Measurements from ENCODE around the gene C17orf114.
A peak's percentile ranks its signal among the peaks of the same experiment; 100 is the strongest.
"Not testable (repeated sequence)": the region's sequence is repeated elsewhere in the genome, so short reads cannot be mapped to it uniquely, and the experiment has no call there.

C17orf114 gene

DNA sequence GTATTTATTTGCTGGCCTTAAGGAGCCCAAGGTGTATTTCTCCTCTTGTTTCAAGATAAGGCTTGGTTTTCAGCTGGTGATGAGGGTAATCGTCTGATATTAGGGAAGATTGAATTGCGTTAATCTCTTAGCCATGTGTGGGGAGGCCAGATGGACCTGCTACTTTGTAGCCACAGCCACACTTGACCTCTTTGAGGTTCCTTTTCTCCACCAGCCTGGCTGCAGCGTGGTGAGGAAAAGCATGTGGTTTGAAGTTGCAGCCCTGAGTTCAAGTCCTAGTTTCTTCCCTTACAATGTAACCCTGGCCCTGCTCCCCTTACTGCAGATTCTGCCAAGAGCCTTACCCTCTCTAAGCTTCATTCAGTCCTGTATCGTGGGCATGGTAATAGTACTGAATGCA is 34.1 kb upstream of the C17orf114 start:
- Mint-ChIP-seq H3K27me3 (no peaks in the 10 kb centered on the region), H3K27ac (no peak overlapping the region), H3K4me3 (no peak overlapping the region), H3K36me3 (ENCODE audit: low read depth) (peaks cover 62% of the 10 kb centered on the region), H3K4me1 (ENCODE audit: low read depth) (peaks cover 69% of the 10 kb centered on the region), H3K9me3 (no peaks in the 10 kb centered on the region)
- intact Hi-C loops (cut with micrococcal nuclease): no loop called here

DNA sequence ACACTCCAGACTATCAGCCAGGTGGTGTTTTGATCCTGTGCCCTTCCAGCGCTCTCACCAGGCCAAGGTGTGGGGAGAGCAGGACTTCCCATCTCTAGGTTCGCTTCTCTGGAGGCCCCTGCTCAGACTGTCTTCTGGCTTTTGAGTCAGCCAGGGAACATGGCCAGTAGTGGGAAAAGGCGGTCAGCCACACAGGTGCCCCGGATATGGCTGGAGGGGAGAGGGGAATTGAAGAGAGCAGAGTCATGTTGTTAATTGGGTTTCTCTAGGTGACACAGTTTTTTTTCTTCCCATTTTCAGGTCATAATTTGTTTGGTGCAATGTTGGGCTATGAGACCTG is 32.5 kb upstream of the C17orf114 start:
- intact Hi-C loops (cut with micrococcal nuclease): loop anchor here (5.0 kb wide), 1 partner anchor 43 kb away; no protein-coding TSS in a partner anchor
- no peak overlapping the region for H3K27ac Mint-ChIP-seq
- no peaks in the 10 kb centered on the region for H3K9me3 Mint-ChIP-seq
- peaks cover 53% of the 10 kb centered on the region for H3K4me1 Mint-ChIP-seq (ENCODE audit: low read depth)
- peaks cover 47% of the 10 kb centered on the region for H3K36me3 Mint-ChIP-seq (ENCODE audit: low read depth)
- H3K4me3 Mint-ChIP-seq: peak overlapping the region; percentile 88
- H3K27me3 Mint-ChIP-seq: no peaks in the 10 kb centered on the region

DNA sequence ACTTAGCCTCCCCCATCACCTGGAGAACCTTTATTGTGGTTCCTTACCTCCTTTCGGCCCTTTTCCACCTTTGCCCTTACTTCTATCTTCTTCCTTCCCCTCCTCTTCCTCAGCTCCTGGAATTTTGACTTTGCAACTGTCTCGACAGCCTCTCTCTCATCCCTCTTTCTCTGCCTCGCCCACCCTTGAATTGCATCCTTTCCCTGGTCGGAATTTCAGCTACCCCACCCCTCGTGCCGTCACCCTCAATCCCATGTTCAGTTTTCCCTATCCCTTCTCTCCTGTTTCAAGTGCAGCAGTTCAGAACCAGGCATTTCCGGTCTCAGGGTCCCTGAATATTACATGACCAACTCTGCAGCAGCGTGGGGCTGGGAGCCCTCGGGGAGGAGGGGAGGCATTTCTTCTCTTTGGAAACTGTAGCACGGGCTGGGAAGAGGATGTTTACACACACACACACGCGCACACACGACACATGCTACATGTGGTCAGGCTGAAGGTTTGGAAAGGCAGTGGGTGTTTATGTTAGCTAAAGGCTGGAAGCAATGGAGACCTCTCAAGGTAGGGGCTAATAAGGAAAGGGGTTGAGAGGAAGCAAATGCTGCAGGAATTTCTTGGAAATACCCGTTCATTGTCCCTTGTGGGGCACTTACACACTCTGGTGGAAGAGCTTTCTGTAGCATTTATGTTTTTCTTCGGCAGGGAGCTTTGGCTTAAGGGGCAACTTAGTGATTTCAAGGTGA is 32.0 kb upstream of the C17orf114 start:
- intact Hi-C loops (cut with micrococcal nuclease): loop anchor here (5.0 kb wide), 1 partner anchor 43 kb away; no protein-coding TSS in a partner anchor
- peak overlapping the region; percentile 78 for H3K27ac Mint-ChIP-seq
- peak overlapping the region; percentile 88 for H3K4me3 Mint-ChIP-seq
- H3K4me1 Mint-ChIP-seq (ENCODE audit: low read depth): peaks cover 48% of the 10 kb centered on the region
- peaks cover 3% of the 10 kb centered on the region for H3K27me3 Mint-ChIP-seq
- no peaks in the 10 kb centered on the region for H3K9me3 Mint-ChIP-seq
- H3K36me3 Mint-ChIP-seq (ENCODE audit: low read depth): peaks cover 42% of the 10 kb centered on the region

DNA sequence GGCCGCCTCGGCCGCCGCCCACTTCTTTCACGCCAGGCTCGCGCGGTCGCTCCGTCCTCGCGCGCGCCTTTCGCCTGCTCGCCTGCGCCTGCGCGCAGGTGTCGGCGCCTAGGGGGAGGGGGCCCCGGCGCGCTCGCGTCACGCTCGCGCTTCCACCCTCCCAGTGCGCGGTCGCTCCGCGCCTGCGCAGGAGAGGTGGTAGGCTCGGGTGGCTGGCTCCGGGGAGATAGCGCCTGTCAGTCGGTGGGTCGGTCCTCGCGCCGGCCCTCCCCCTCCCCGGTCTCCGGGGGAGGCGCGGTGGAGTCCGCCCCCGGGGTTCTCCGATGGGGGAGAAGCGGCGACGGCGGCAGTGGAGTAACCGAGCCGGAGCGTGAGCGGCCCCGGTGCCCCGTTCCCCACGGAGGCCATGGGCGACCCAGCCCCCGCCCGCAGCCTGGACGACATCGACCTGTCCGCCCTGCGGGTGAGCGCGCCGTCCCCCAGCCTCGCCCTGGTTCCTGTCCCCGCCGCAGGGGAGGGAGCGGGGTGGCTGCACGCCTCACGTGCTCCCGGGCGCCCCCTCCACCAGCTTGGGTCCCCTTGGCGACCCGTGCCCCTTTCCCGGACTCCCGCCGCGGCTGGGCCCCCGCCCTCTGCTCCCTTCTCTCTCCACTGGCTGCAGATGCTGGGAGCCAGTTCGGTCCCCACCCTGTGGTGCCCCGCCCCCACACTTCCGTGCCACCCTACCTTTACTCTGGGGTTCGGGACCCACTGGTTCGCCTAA is 31.2 kb upstream of the C17orf114 start, which contains the start of gene MINK1:
Gene MINK1 (plus strand): TSS at position 163 of the 763 bp plus-strand sequence. CDS start 244 bp downstream, at position 407.
- Mint-ChIP-seq H3K27ac (peak within 1 kb of the TSS; percentile 87), H3K36me3 (ENCODE audit: low read depth) (peaks cover 35% of the 10 kb centered on the region), H3K9me3 (no peaks in the 10 kb centered on the region), H3K27me3 (peaks cover 3% of the 10 kb centered on the region), H3K4me1 (ENCODE audit: low read depth) (peaks cover 45% of the 10 kb centered on the region), H3K4me3 (peak within 1 kb of the TSS; percentile 88)
- intact Hi-C loops (cut with micrococcal nuclease): loop anchor here (5.0 kb wide), 1 partner anchor 44 kb away; no protein-coding TSS in a partner anchor

DNA sequence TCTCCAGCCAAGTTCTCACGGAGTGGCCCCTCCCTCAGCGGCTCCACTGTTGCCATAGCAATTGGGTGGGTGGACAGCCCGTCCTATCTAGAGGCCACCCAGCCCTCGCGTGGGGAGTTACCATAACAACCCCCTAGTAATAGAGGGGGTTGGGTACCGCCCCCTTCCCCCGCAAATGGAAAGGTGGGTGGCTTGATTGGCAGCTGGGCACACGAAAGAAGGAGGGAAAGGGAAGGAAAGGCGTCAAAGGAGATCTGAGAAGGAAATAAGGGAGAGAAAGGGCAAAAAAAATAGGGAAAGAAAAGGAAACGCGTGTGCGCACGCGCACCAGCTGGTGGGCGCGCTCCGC is 30.7 kb upstream of the C17orf114 start:
- H3K27ac Mint-ChIP-seq: peak overlapping the region; percentile 87
- not testable (repeated sequence) for H3K9me3 Mint-ChIP-seq, H3K27me3 Mint-ChIP-seq
- H3K4me3 Mint-ChIP-seq: peak overlapping the region; percentile 88
- H3K36me3 Mint-ChIP-seq (ENCODE audit: low read depth): peaks cover 29% of the 10 kb centered on the region
- peaks cover 39% of the 10 kb centered on the region for H3K4me1 Mint-ChIP-seq (ENCODE audit: low read depth)
- intact Hi-C loops (cut with micrococcal nuclease): loop anchor here (5.0 kb wide), 1 partner anchor 44 kb away; no protein-coding TSS in a partner anchor

DNA sequence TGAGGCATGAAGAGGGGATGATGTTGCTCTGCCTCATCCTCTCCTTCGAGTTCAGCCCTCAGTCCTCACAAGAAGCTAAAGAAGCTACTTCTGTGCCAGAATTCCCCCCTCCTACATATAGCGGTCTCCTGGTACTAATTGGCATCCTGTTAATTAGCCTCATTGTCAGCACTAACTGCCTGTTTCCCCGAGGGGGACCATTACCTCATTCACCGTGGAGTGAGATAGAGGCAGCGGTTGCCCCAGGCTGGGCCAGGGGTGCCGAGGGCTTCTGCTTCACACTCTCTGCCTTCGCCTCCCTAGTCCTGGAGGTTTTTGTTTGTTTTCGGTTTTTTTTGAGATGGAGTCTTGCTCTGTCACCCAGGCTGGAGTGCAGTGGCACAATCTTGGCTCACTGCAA is 25.3 kb upstream of the C17orf114 start:
- H3K36me3 Mint-ChIP-seq (ENCODE audit: low read depth): peaks cover 14% of the 10 kb centered on the region
- H3K4me1 Mint-ChIP-seq (ENCODE audit: low read depth): no peaks in the 10 kb centered on the region
- H3K9me3 Mint-ChIP-seq: no peaks in the 10 kb centered on the region
- intact Hi-C loops (cut with micrococcal nuclease): no loop called here
- H3K4me3 Mint-ChIP-seq: no peak overlapping the region
- H3K27me3 Mint-ChIP-seq: peaks cover 16% of the 10 kb centered on the region
- H3K27ac Mint-ChIP-seq: no peak overlapping the region

DNA sequence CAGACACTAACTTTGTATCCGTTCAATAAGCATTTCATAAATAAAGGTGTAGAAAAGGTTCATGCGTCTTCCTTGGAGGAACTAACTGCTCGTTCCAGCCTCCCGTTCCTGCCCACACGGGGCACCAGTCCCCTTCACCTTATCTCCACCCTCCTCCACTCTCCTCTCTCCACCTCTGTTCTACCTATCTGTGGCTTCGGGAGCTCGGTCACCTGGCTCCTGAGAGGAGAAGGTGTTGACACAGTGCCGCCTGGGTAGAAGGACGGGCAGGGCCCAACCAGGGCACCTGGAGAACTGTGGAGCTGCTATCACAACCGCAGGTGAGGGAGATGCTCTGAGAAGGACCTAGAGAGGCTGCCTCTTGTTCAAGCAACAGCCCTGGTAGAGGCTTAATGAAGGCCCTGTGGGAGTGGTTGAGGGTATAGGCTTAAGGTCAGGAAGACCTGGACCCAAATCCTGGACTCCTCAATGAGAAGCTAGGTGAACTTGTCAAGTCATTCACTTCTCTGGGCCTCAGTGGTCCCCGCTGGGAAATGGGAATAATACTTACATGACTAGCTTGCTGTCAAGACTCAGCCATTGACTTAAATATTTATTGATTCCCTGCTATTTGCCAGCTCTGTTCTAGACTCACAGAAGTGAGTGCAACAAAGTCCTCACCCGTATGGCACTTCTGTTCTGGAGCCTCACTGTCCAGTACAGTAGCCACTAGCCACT is 21.4 kb upstream of the C17orf114 start:
- Mint-ChIP-seq H3K36me3 (ENCODE audit: low read depth) (peaks cover 51% of the 10 kb centered on the region), H3K4me3 (no peak overlapping the region), H3K4me1 (ENCODE audit: low read depth) (no peaks in the 10 kb centered on the region), H3K27ac (no peak overlapping the region), H3K9me3 (no peaks in the 10 kb centered on the region), H3K27me3 (peaks cover 13% of the 10 kb centered on the region)
- intact Hi-C loops (cut with micrococcal nuclease): no loop called here

DNA sequence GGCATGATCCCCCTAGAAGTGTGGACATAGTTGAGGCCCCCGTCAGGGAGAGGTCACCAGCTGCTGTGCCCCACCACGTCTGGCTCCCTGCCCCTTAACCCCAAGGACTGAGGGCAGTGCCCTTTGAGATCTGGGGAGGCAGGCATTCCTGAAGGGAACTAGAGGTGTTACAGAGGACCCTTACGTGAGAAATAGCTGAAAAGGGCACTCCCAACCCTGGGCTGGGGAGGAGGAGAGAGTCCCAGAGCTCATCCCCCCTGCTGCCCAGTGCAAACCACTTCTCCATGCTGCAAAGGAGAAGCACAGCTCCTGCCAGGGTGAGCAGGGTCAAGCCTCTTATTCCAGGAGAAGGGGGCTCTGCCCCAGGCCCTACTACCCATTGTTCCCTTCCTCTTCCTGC is 20.7 kb upstream of the C17orf114 start:
- intact Hi-C loops (cut with micrococcal nuclease): no loop called here
- no peaks in the 10 kb centered on the region for H3K4me1 Mint-ChIP-seq (ENCODE audit: low read depth)
- no peak overlapping the region for H3K27ac Mint-ChIP-seq
- H3K36me3 Mint-ChIP-seq (ENCODE audit: low read depth): peaks cover 58% of the 10 kb centered on the region
- H3K4me3 Mint-ChIP-seq: no peak overlapping the region
- peaks cover 12% of the 10 kb centered on the region for H3K27me3 Mint-ChIP-seq
- no peaks in the 10 kb centered on the region for H3K9me3 Mint-ChIP-seq

DNA sequence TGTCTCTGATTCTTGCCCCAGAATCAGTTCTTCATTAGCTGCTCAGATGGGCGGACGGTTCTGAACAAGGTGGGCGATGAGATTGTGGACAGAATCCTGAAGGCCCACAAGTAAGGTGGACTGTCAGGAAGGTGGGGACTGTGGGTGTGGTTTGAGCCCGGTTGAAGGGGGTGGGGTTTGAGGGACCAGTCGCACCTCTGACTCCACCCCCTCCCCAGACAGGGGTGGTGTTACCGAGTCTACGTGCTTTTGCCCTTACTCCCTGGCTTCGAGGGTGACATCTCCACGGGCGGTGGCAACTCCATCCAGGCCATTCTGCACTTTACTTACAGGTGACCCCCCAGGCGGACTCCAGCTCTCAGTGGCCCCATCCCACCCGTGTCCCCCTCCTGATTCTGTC is 16.1 kb upstream of the C17orf114 start:
- Mint-ChIP-seq H3K9me3 (no peaks in the 10 kb centered on the region), H3K4me1 (ENCODE audit: low read depth) (no peaks in the 10 kb centered on the region), H3K4me3 (no peak overlapping the region), H3K27me3 (peaks cover 1% of the 10 kb centered on the region), H3K27ac (no peak overlapping the region), H3K36me3 (ENCODE audit: low read depth) (peaks cover 94% of the 10 kb centered on the region)
- intact Hi-C loops (cut with micrococcal nuclease): no loop called here

DNA sequence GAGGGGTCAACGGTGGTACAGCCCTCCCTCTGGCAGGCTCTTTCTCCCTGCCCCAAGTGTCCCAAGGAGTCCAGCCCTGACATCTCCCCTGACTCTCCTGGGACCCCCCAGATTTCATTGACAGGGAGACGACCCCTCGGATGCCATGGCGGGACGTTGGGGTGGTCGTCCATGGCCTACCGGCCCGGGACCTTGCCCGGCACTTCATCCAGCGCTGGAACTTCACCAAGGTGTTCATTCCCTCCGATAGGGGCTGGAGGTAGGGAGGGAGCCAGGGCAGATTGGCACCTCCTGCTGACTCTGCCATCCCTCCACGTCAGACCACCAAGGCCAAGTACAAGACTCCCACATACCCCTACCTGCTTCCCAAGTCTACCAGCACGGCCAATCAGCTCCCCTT is 14.7 kb upstream of the C17orf114 start:
- Mint-ChIP-seq H3K36me3 (ENCODE audit: low read depth) (peaks cover 87% of the 10 kb centered on the region), H3K27me3 (peaks cover 1% of the 10 kb centered on the region), H3K4me1 (ENCODE audit: low read depth) (peaks cover 4% of the 10 kb centered on the region), H3K9me3 (no peaks in the 10 kb centered on the region), H3K27ac (no peak overlapping the region), H3K4me3 (no peak overlapping the region)
- intact Hi-C loops (cut with micrococcal nuclease): no loop called here

DNA sequence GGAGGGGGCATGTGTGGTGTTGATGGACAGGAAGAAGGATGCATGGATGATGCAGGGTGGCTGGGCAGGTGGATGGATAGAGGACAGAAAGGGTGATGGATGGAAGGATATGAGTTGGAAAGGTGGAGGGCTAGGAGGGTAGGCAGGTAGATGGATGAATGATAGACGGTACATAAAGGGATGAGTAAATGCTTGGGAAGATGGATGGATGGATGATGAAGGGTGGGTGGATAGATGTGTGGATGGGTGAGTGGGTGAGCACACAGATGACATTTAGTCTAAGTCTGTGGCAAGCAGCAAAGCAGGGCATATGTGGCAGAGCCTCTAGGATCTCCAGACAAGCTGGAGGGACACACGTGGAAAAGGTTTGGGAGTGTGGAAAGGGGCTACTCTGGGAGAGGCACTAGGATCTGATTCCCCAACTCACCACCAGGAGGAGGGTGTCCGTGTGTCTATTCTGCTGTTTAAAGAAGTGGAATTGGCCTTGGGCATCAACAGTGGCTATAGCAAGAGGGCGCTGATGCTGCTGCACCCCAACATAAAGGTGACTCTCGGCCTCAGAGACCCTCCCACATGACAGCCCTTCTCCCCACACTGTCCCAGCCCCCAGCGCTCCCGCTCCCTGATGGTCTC is 13.0 kb upstream of the C17orf114 start:
- Mint-ChIP-seq H3K27me3 (peaks cover 1% of the 10 kb centered on the region), H3K36me3 (ENCODE audit: low read depth) (peaks cover 87% of the 10 kb centered on the region), H3K4me1 (ENCODE audit: low read depth) (peaks cover 12% of the 10 kb centered on the region), H3K4me3 (no peak overlapping the region), H3K27ac (no peak overlapping the region), H3K9me3 (no peaks in the 10 kb centered on the region)
- intact Hi-C loops (cut with micrococcal nuclease): no loop called here

DNA sequence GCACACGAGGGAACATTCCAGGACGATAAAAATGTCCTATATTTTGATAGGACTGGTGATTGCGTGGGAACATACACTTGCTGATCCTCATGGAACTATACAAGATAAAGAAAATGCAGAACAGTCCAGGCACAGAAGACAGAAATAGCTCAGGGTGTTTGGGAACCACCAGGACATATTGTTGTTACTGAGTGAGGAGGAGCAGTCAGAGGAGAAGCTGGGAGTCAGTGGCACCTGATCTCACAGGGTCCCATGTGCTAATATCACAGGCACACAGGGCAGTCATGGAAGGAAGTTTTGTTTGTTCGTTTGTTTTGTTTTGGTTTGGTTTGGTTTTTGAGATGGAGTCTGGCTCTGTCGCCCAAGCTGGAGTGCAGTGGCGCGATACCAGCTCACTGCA is 10.6 kb upstream of the C17orf114 start:
- Mint-ChIP-seq H3K36me3 (ENCODE audit: low read depth) (peaks cover 88% of the 10 kb centered on the region), H3K27me3 (peaks cover 11% of the 10 kb centered on the region), H3K9me3 (no peaks in the 10 kb centered on the region), H3K27ac (no peak overlapping the region), H3K4me3 (no peak overlapping the region), H3K4me1 (ENCODE audit: low read depth) (peaks cover 36% of the 10 kb centered on the region)
- intact Hi-C loops (cut with micrococcal nuclease): no loop called here

DNA sequence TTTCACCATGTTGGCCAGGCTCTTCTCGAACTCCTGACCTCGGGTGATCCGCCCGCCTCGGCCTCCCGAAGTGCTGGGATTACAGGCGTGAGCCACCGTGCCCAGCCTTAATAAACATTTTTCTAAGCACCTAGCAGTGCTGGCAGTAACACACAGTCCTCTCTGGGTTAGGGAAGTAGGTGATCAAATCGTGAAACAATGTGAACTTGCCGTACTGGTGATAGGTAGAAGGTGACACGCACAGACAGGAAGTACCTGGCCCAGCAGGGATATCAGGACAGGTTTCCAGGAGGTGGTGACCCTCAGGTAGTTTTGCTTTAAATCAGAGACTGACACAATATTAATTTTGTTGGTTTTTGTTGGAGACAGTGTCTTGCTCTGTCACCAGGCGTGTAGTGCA is 9.3 kb upstream of the C17orf114 start:
- Mint-ChIP-seq H3K27me3 (peaks cover 13% of the 10 kb centered on the region), H3K9me3 (no peaks in the 10 kb centered on the region), H3K36me3 (ENCODE audit: low read depth) (peaks cover 81% of the 10 kb centered on the region), H3K4me1 (ENCODE audit: low read depth) (peaks cover 39% of the 10 kb centered on the region), H3K27ac (no peak overlapping the region), H3K4me3 (no peak overlapping the region)
- intact Hi-C loops (cut with micrococcal nuclease): no loop called here

All from dendritic cell treated with granulocyte-macrophage colony-stimulating factor and Interleukin-4, amounts not matched to agents 40 ng/mL and 50 ng/mL, for 4 days (primary cell).